Tibial artery (tissue), 4 donors: ENCODE results near the gene POLRMT.

Experiments used
- DNase-seq, 2 donors: peaks; one replicate each; pipeline ENCODE4 v3.0.0-alpha.2; 2019
- H3K27ac ChIP-seq, 2 donors: fragments of 200-600 bp; sonication (generic) in 1 of 2; 1 replicate in 1 of 2; 2 replicates in 1 of 2; pipeline ENCODE4 v1.5.1; 2018 to 2019; ENCODE audit warnings: mild to moderate bottlenecking in 1 of 2
- H3K27me3 ChIP-seq, 2 donors: fragments of 200-600 bp; sonication (generic) in 1 of 2; one replicate each; pipeline versions ENCODE4 v1.5.1 to v1.6.0; 2016 to 2019
- H3K36me3 ChIP-seq, 3 donors: fragments of 200-600 bp; sonication (generic) in 2 of 3; one replicate each; pipeline ENCODE4 v1.5.1; 2016 to 2019; ENCODE audit warnings: mild to moderate bottlenecking in 2 of 3
- H3K4me1 ChIP-seq, 4 donors: fragments of 200-600 bp; sonication (generic) in 2 of 4; 1 replicate in 3 of 4; 2 replicates in 1 of 4; pipeline ENCODE4 v1.5.1; 2016 to 2019
- H3K4me3 ChIP-seq, 2 donors: fragments of 200-600 bp; sonication (generic) in 1 of 2; 1 replicate in 1 of 2; 2 replicates in 1 of 2; pipeline ENCODE4 v1.5.1; 2018 to 2019; ENCODE audit warnings: mild to moderate bottlenecking in 2 of 2
- H3K9me3 ChIP-seq, 3 donors: fragments of 200-600 bp; sonication (generic) in 1 of 3; one replicate each; pipeline ENCODE4 v1.5.1; 2016 to 2019
- intact Hi-C: fragments of 100-400 bp; cut with DNase I; formaldehyde crosslinking; loops from one replicate; pipeline ENCODE4 v1.15.0; 2023; ENCODE audit warnings: low total_unique reads
- TF ChIP-seq, protein P1 (sequence below), 2 experiments: fragments of 200-600 bp in 1 of 2; fragments of 450-650 bp in 1 of 2; IDR thresholded peaks; one replicate each; pipeline ENCODE4 v1.5.1; 2017 to 2019; ENCODE audit warnings: antibody characterized with exemption in 2 of 2, mild to moderate bottlenecking in 1 of 2, moderate library complexity in 1 of 2

POLRMT gene

GRCh38 chr19:583198-583967 is 50.0 kb downstream of the POLRMT start:
- DNase-seq = no peak
- TF ChIP-seq, protein P1, sequence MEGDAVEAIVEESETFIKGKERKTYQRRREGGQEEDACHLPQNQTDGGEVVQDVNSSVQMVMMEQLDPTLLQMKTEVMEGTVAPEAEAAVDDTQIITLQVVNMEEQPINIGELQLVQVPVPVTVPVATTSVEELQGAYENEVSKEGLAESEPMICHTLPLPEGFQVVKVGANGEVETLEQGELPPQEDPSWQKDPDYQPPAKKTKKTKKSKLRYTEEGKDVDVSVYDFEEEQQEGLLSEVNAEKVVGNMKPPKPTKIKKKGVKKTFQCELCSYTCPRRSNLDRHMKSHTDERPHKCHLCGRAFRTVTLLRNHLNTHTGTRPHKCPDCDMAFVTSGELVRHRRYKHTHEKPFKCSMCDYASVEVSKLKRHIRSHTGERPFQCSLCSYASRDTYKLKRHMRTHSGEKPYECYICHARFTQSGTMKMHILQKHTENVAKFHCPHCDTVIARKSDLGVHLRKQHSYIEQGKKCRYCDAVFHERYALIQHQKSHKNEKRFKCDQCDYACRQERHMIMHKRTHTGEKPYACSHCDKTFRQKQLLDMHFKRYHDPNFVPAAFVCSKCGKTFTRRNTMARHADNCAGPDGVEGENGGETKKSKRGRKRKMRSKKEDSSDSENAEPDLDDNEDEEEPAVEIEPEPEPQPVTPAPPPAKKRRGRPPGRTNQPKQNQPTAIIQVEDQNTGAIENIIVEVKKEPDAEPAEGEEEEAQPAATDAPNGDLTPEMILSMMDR (IDR thresholded peaks at IDR 0.05) = no peak
- peaks cover 0 to 45% of the 10 kb centered on the region in 2 donors for H3K27me3 ChIP-seq
- intact Hi-C loops = no loop called here
- H3K36me3 ChIP-seq = peaks cover 35 to 48% (median 41%) of the 10 kb centered on the region in 3 donors
- H3K4me1 ChIP-seq = peaks cover 0 to 11% (median 0%) of the 10 kb centered on the region in 4 donors
- H3K4me3 ChIP-seq = no peak overlapping the region
- H3K9me3 ChIP-seq = no peaks in the 10 kb centered on the region
- H3K27ac ChIP-seq = no peak overlapping the region

DNA sequence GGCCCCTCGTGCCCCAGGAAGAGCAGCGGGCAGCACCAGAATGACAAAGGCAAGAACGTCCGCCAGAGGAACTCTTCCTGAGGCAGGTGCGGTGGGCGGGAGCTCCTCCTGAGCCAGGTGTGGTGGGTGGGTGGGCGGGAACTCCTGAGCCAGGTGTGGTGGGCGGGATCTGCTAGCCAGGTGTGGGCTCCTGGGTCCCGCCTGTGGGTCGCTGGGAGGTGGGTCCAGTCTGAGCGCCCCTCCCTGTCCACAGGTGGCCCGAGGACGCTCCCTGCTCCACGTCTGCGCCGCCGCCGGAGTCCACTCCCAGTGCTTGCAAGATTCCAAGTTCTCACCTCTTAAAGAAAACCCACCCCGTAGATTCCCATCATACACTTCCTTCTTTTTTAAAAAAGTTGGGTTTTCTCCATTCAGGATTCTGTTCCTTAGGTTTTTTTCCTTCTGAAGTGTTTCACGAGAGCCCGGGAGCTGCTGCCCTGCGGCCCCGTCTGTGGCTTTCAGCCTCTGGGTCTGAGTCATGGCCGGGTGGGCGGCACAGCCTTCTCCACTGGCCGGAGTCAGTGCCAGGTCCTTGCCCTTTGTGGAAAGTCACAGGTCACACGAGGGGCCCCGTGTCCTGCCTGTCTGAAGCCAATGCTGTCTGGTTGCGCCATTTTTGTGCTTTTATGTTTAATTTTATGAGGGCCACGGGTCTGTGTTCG is 50.7 kb downstream of the POLRMT start:
- no peak for DNase-seq
- Histone ChIP-seq H3K9me3 (no peaks in the 10 kb centered on the region), H3K27ac (no peak overlapping the region), H3K4me3 (no peak overlapping the region), H3K4me1 (peaks cover 0 to 6% (median 0%) of the 10 kb centered on the region in 4 donors), H3K27me3 (peaks cover 0 to 37% of the 10 kb centered on the region in 2 donors), H3K36me3 (peaks cover 41 to 55% (median 41%) of the 10 kb centered on the region in 3 donors)
- intact Hi-C loops = no loop called here
- TF ChIP-seq, protein P1 (IDR thresholded peaks at IDR 0.05) = no peak

- no peak for DNase-seq
- no peaks in the 10 kb centered on the region for H3K9me3 ChIP-seq
- peaks cover 41 to 58% (median 41%) of the 10 kb centered on the region in 3 donors for H3K36me3 ChIP-seq
- no peak overlapping the region for H3K4me3 ChIP-seq
- H3K27me3 ChIP-seq = peaks cover 0 to 31% of the 10 kb centered on the region in 2 donors
- intact Hi-C loops = no loop called here
- TF ChIP-seq, protein P1 (IDR thresholded peaks at IDR 0.05) = no peak
- no peak overlapping the region for H3K27ac ChIP-seq
- H3K4me1 ChIP-seq = peaks cover 0 to 14% (median 2%) of the 10 kb centered on the region in 4 donors
Measured at GRCh38 chr19:581399-582111, 51.8 kb downstream of the POLRMT start.

DNA sequence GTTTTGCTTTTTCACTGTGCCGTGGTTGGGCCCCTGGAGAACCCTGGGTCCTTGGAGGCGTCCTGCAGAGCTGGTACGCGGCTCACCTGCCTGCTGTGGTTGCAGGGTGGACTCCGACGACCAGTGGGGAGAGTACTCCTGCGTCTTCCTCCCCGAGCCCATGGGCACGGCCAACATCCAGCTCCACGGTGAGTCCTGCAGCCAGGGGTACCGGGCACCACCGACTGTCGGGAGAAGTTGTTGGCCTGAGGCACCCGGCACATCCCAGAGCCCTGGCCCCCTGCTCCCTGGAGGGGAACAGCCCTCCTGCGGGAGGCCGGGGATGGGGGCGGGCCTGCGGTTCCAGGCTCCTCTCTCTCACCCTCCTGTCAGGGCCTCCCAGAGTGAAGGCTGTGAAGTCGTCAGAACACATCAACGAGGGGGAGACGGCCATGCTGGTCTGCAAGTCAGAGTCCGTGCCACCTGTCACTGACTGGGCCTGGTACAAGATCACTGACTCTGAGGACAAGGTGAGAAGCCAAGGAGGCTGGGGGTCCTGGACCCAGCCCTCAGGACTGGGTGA is 53.0 kb downstream of the POLRMT start:
- Histone ChIP-seq H3K4me1 (peaks cover 0 to 26% (median 12%) of the 10 kb centered on the region in 4 donors), H3K27ac (no peak overlapping the region), H3K9me3 (no peaks in the 10 kb centered on the region), H3K4me3 (no peak overlapping the region), H3K27me3 (peaks cover 0 to 23% of the 10 kb centered on the region in 2 donors), H3K36me3 (peaks cover 41 to 58% (median 41%) of the 10 kb centered on the region in 3 donors)
- intact Hi-C loops = no loop called here
- TF ChIP-seq, protein P1 (IDR thresholded peaks at IDR 0.05) = no peak
- DNase-seq = no peak

GRCh38 chr19:579842-580155 is 53.5 kb downstream of the POLRMT start:
- peaks cover 0 to 31% (median 17%) of the 10 kb centered on the region in 4 donors for H3K4me1 ChIP-seq
- intact Hi-C loops = no loop called here
- H3K27me3 ChIP-seq = peaks cover 0 to 19% of the 10 kb centered on the region in 2 donors
- no peaks in the 10 kb centered on the region for H3K9me3 ChIP-seq
- TF ChIP-seq, protein P1 (IDR thresholded peaks at IDR 0.05) = no peak
- no peak for DNase-seq
- no peak overlapping the region for H3K27ac ChIP-seq
- peaks cover 41 to 58% (median 41%) of the 10 kb centered on the region in 3 donors for H3K36me3 ChIP-seq
- no peak overlapping the region for H3K4me3 ChIP-seq
